IMR-90 (cell line): Measurements from ENCODE around the gene HHATL. TPM values are rescaled to one million over a fixed set of nuclear protein-coding genes. Genes with fewer than 3 reads are reported as not detected.

Source experiments
- ATAC-seq: fragments of 200-7000 bp; cut with Tn5 transposase; 2 replicates; pipeline ENCODE4 v1.9.1; 2020; ENCODE audit warnings: low read depth, mild to moderate bottlenecking, moderate library complexity
- BruUV-seq: library from RNA; stranded (reverse); fragments of 400-500 nt; replicated peaks from 2 replicates; lab custom pipeline; 2021; lab: Mats Ljungman, UMichigan
- CTCF ChIA-PET: fragments of 300-600 bp; formaldehyde crosslinking; extraction: SDS; loops from one replicate; lab custom pipeline; 2021; ENCODE audit warnings: antibody characterized with exemption; lab: Yijun Ruan, JAX
- POLR2A ChIA-PET: fragments of 300-600 bp; sonication (Branson Sonifier 250); formaldehyde crosslinking; loops from one replicate; lab custom pipeline; 2022; ENCODE audit warnings: antibody characterized with exemption; ENCODE audit not compliant: unreplicated experiment; lab: Charles Lee
- DNase-seq: peaks from one replicate; pipeline ENCODE4 v3.0.0; 2013
- H2AFZ ChIP-seq: replicated peaks from 2 replicates; pipeline ENCODE3; 2013; ENCODE audit warnings: low read length, mild to moderate bottlenecking; ENCODE audit not compliant: poor library complexity
- H2AK5ac ChIP-seq: 2 replicates; pipeline ENCODE4 v1.6.1; 2013; ENCODE audit warnings: low read depth, low read length, inconsistent platforms
- H2AK9ac ChIP-seq: replicated peaks from 2 replicates; pipeline ENCODE3; 2013; ENCODE audit warnings: mild to moderate bottlenecking, low read depth, low read length, moderate library complexity; ENCODE audit not compliant: poor library complexity
- H2BK120ac ChIP-seq: 2 replicates; pipeline ENCODE4 v1.6.1; 2013; ENCODE audit warnings: low read depth, low read length, inconsistent platforms
- H2BK15ac ChIP-seq: 3 replicates; pipeline ENCODE4 v1.6.1; 2013; ENCODE audit warnings: low read depth, low read length, inconsistent platforms
- H2BK20ac ChIP-seq: 2 replicates; pipeline ENCODE4 v1.6.1; 2013; ENCODE audit warnings: low read depth, mild to moderate bottlenecking, inconsistent platforms, low read length, moderate library complexity
- H2BK5ac ChIP-seq: 2 replicates; pipeline ENCODE4 v1.6.1; 2013; ENCODE audit warnings: mild to moderate bottlenecking, low read depth, low read length, inconsistent platforms; ENCODE audit not compliant: poor library complexity, severe bottlenecking
- H3K14ac ChIP-seq: replicated peaks from 2 replicates; pipeline ENCODE4 v1.6.1; 2013; ENCODE audit warnings: low read depth, low read length, inconsistent platforms
- H3K18ac ChIP-seq: 2 replicates; pipeline ENCODE4 v1.6.1; 2013; ENCODE audit warnings: low read depth, low read length, control low read depth
- H3K23ac ChIP-seq: 2 replicates; pipeline ENCODE4 v1.6.1; 2013; ENCODE audit warnings: low read depth, low read length, inconsistent platforms
- H3K27ac ChIP-seq: 2 replicates; pipeline ENCODE4 v1.5.1; 2013; ENCODE audit warnings: mild to moderate bottlenecking, control low read depth, low read length; ENCODE audit not compliant: insufficient read depth
- H3K27me3 ChIP-seq: 2 replicates; pipeline ENCODE4 v1.6.1; 2013; ENCODE audit warnings: low read length; ENCODE audit not compliant: control insufficient read depth, insufficient read depth
- H3K36me3 ChIP-seq: 2 replicates; pipeline ENCODE4 v1.6.1; 2013; ENCODE audit warnings: low read length, mixed read lengths; ENCODE audit not compliant: control insufficient read depth, insufficient read depth
- H3K4ac ChIP-seq: 2 replicates; pipeline ENCODE4 v1.6.1; 2013; ENCODE audit warnings: low read depth, low read length, inconsistent platforms
- H3K4me1 ChIP-seq: 2 replicates; pipeline ENCODE4 v1.6.1; 2013; ENCODE audit warnings: low read length, mixed read lengths; ENCODE audit not compliant: control insufficient read depth, insufficient read depth
- H3K4me2 ChIP-seq: 2 replicates; pipeline ENCODE4 v1.6.1; 2013; ENCODE audit warnings: low read depth, mild to moderate bottlenecking, control low read depth, low read length, moderate library complexity
- H3K4me3 ChIP-seq: 2 replicates; pipeline ENCODE4 v1.5.1; 2013; ENCODE audit warnings: low read depth, mild to moderate bottlenecking, control low read depth, low read length, moderate library complexity; ENCODE audit not compliant: insufficient read depth
- H3K56ac ChIP-seq: 2 replicates; pipeline ENCODE4 v1.6.1; 2013; ENCODE audit warnings: low read length, inconsistent platforms; ENCODE audit not compliant: insufficient read depth; ENCODE audit errors: extremely low read depth
- H3K79me1 ChIP-seq, 2 experiments: 2 replicates each; pipeline ENCODE4 v1.6.1; 2013; ENCODE audit warnings: low read length in 2 of 2, inconsistent platforms in 1 of 2, low read depth in 1 of 2
- H3K9ac ChIP-seq: 2 replicates; pipeline ENCODE4 v1.6.1; 2013; ENCODE audit warnings: low read depth, low read length, control low read depth
- H3K9me1 ChIP-seq: 2 replicates; pipeline ENCODE4 v1.6.1; 2013; ENCODE audit warnings: low read length, inconsistent platforms; ENCODE audit not compliant: insufficient read depth
- H3K9me3 ChIP-seq: 2 replicates; pipeline ENCODE4 v1.6.1; 2013; ENCODE audit warnings: low read length; ENCODE audit not compliant: control insufficient read depth, insufficient read depth
- H4K20me1 ChIP-seq: 2 replicates; pipeline ENCODE4 v1.6.1; 2013; ENCODE audit warnings: low read length, inconsistent platforms; ENCODE audit not compliant: insufficient read depth
- H4K5ac ChIP-seq: 2 replicates; pipeline ENCODE4 v1.6.1; 2013; ENCODE audit warnings: mild to moderate bottlenecking, low read depth, low read length, control low read depth
- H4K8ac ChIP-seq, 2 experiments: 2 replicates each; pipeline ENCODE4 v1.6.1; 2013; ENCODE audit warnings: low read depth in 2 of 2, low read length in 2 of 2, control low read depth in 1 of 2, inconsistent platforms in 1 of 2
- H4K91ac ChIP-seq: 2 replicates; pipeline ENCODE4 v1.6.1; 2013; ENCODE audit warnings: low read depth, low read length, inconsistent platforms; ENCODE audit not compliant: insufficient read depth
- BHLHE40 ChIP-seq: fragments of 150-350 bp; IDR thresholded peaks from 2 replicates; pipeline ENCODE4 v1.6.1; 2016; ENCODE audit warnings: mild to moderate bottlenecking, low read depth, low read length
- CEBPB ChIP-seq: IDR thresholded peaks from 2 replicates; pipeline ENCODE4 v1.6.1; 2012; ENCODE audit warnings: low read depth, low read length, improper control_type of control experiment
- CHD1 ChIP-seq: IDR thresholded peaks from 2 replicates; pipeline ENCODE4 v1.6.1; 2012; ENCODE audit warnings: low read depth, low read length, improper control_type of control experiment
- ELK1 ChIP-seq: fragments of 150-350 bp; IDR thresholded peaks from 2 replicates; pipeline ENCODE4 v1.6.1; 2016; ENCODE audit warnings: low read depth, mild to moderate bottlenecking, low read length, moderate library complexity, borderline replicate concordance
- FOS ChIP-seq: fragments of 150-350 bp; IDR thresholded peaks from 2 replicates; pipeline ENCODE4 v1.6.1; 2016; ENCODE audit warnings: low read depth, low read length
- MAFK ChIP-seq: IDR thresholded peaks from 2 replicates; pipeline ENCODE4 v1.6.1; 2012; ENCODE audit warnings: low read depth, low read length, improper control_type of control experiment
- MAZ ChIP-seq: IDR thresholded peaks from 2 replicates; pipeline ENCODE4 v1.6.1; 2012; ENCODE audit warnings: low read depth, mild to moderate bottlenecking, low read length, improper control_type of control experiment, moderate library complexity, borderline replicate concordance
- MXI1 ChIP-seq: IDR thresholded peaks from 2 replicates; pipeline ENCODE4 v1.6.1; 2012; ENCODE audit warnings: low read depth, mild to moderate bottlenecking, low read length, moderate library complexity, borderline replicate concordance
- NFE2L2 ChIP-seq: fragments of 150-350 bp; IDR thresholded peaks from 2 replicates; pipeline ENCODE4 v1.6.1; 2016; ENCODE audit warnings: low read depth, mild to moderate bottlenecking, low read length
- POLR2A ChIP-seq: IDR thresholded peaks from 2 replicates; pipeline ENCODE4 v1.6.1; 2012; ENCODE audit warnings: mild to moderate bottlenecking, low read depth, low read length
- RAD21 ChIP-seq: IDR thresholded peaks from 2 replicates; pipeline ENCODE4 v1.6.1; 2012; ENCODE audit warnings: low read length, improper control_type of control experiment
- RCOR1 ChIP-seq: IDR thresholded peaks from 2 replicates; pipeline ENCODE4 v1.6.1; 2012; ENCODE audit warnings: mild to moderate bottlenecking, low read length, improper control_type of control experiment; ENCODE audit not compliant: insufficient replicate concordance
- RFX5 ChIP-seq: IDR thresholded peaks from 2 replicates; pipeline ENCODE4 v1.8.0; 2012; ENCODE audit warnings: low read depth, mild to moderate bottlenecking, low read length, moderate library complexity
- SMC3 ChIP-seq: fragments of 150-350 bp; IDR thresholded peaks from 2 replicates; pipeline ENCODE4 v1.6.1; 2016; ENCODE audit warnings: low read depth, mild to moderate bottlenecking, antibody characterized with exemption, low read length, moderate library complexity
- WGBS, 2 experiments: methylation state at CpG; one replicate each; pipeline versions ENCODE4 v1.1.5 to v1.1.7; 2013; ENCODE audit warnings: missing lambda C conversion rate in 2 of 2; ENCODE audit not compliant: insufficient read length in 1 of 2; ENCODE audit errors: extremely low coverage in 2 of 2; 5-methylcytosine and 5-hydroxymethylcytosine counted together
- dilution Hi-C: fragments of 300-500 bp; cut with HindIII; formaldehyde crosslinking; loops from one replicate; pipeline ENCODE4 v1.14.3; 2018; ENCODE audit warnings: low sequenced_read_pairs; ENCODE audit not compliant: unreplicated experiment
- in situ Hi-C: fragments of 300-500 bp; cut with MboI; formaldehyde crosslinking; loops from 3 replicates; pipeline ENCODE4 v1.14.3; 2019; ENCODE audit warnings: low sequenced_read_pairs, inconsistent platforms, mixed read lengths
- intact Hi-C: fragments of 100-400 bp; cut with micrococcal nuclease; formaldehyde crosslinking; loops from 2 replicates; pipeline ENCODE4 v1.10.0; 2022
- polyA plus RNA-seq, 3 experiments: library from polyadenylated mRNA; depleted of rRNA; stranded (reverse); fragments of >200 nt; gene quantifications; 2 replicates each; pipeline ENCODE4 v1.2.3, GENCODE V29; 2012; ENCODE audit warnings: low replicate concordance in 1 of 3
- total RNA-seq: library from RNA; depleted of rRNA; stranded (reverse); fragments of >200 nt; gene quantifications from 2 replicates; pipeline ENCODE4 v1.2.3, GENCODE V29; 2012
- TF ChIP-seq, protein P1 (sequence below): fragments of 150-350 bp; IDR thresholded peaks from 2 replicates; pipeline ENCODE4 v1.6.1; 2017; ENCODE audit warnings: mild to moderate bottlenecking, antibody characterized with exemption, low read length, low read depth
- TF ChIP-seq, protein P2 (sequence below): conservative IDR thresholded peaks from 2 replicates; pipeline ENCODE4 v1.5.1; 2012; ENCODE audit warnings: mild to moderate bottlenecking, low read depth, low read length, improper control_type of control experiment

Gene HHATL
- total and polyA plus RNA-seq, 2 of the 4 experiments (the other 2 are of a cell fraction), result not detected

GRCh38 chr3:42714171-42714852 lies 11.7 kb upstream of the HHATL start:
- Histone ChIP-seq H3K4me3 (no peak overlapping the region), H3K56ac (no peak overlapping the region), H3K23ac (no peak overlapping the region), H4K8ac (no peak overlapping the region), H3K9ac (no peak overlapping the region), H2AFZ (no peak overlapping the region), H3K4me2 (no peak overlapping the region), H3K79me1 (no peaks in the 10 kb centered on the region), H2BK20ac (no peak overlapping the region), H3K27me3 (peaks cover 45% of the 10 kb centered on the region), H3K27ac (no peak overlapping the region), H2BK15ac (no peak overlapping the region), H4K91ac (no peak overlapping the region), H3K9me3 (no peaks in the 10 kb centered on the region), H2AK9ac (no peak overlapping the region), H4K5ac (no peak overlapping the region), H3K36me3 (no peaks in the 10 kb centered on the region), H3K9me1 (no peaks in the 10 kb centered on the region), H4K20me1 (no peaks in the 10 kb centered on the region), H2AK5ac (no peak overlapping the region), H3K4me1 (no peaks in the 10 kb centered on the region), H2BK120ac (no peak overlapping the region), H2BK5ac (no peak overlapping the region), H3K4ac (no peak overlapping the region), H3K14ac (no peak overlapping the region), H3K18ac (no peak overlapping the region)
- in situ Hi-C loops (no loop called here), intact Hi-C loops (no loop called here), dilution Hi-C loops (no loop called here)
- 20% methylated on average over 1 of the region's 4 CpGs; no CpG with 5 or more reads in 1 of the 2 experiments for WGBS, 2 experiments
- POLR2A ChIA-PET, result no interaction called here
- TF ChIP-seq CEBPB, result no peak
- no peak for TF ChIP-seq MXI1
- TF ChIP-seq, protein P1, sequence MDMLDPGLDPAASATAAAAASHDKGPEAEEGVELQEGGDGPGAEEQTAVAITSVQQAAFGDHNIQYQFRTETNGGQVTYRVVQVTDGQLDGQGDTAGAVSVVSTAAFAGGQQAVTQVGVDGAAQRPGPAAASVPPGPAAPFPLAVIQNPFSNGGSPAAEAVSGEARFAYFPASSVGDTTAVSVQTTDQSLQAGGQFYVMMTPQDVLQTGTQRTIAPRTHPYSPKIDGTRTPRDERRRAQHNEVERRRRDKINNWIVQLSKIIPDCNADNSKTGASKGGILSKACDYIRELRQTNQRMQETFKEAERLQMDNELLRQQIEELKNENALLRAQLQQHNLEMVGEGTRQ, result no peak
- TF ChIP-seq RAD21, result no peak
- TF ChIP-seq CHD1, result no peak
- no peak for TF ChIP-seq MAZ
- TF ChIP-seq NFE2L2, result no peak
- no peak for TF ChIP-seq POLR2A
- TF ChIP-seq, protein P2, sequence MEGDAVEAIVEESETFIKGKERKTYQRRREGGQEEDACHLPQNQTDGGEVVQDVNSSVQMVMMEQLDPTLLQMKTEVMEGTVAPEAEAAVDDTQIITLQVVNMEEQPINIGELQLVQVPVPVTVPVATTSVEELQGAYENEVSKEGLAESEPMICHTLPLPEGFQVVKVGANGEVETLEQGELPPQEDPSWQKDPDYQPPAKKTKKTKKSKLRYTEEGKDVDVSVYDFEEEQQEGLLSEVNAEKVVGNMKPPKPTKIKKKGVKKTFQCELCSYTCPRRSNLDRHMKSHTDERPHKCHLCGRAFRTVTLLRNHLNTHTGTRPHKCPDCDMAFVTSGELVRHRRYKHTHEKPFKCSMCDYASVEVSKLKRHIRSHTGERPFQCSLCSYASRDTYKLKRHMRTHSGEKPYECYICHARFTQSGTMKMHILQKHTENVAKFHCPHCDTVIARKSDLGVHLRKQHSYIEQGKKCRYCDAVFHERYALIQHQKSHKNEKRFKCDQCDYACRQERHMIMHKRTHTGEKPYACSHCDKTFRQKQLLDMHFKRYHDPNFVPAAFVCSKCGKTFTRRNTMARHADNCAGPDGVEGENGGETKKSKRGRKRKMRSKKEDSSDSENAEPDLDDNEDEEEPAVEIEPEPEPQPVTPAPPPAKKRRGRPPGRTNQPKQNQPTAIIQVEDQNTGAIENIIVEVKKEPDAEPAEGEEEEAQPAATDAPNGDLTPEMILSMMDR, result no peak
- no peak for TF ChIP-seq RCOR1
- no peak for TF ChIP-seq MAFK
- TF ChIP-seq SMC3, result no peak
- no peak for TF ChIP-seq BHLHE40
- no peak for TF ChIP-seq FOS
- TF ChIP-seq RFX5, result no peak
- TF ChIP-seq ELK1, result no peak
- DNase-seq (no peak), ATAC-seq (no peak)
- BruUV-seq, result no TSS peak
- CTCF ChIA-PET, result interaction anchor here (0.6 to 1.3 kb wide), 2 partner anchors 30 to 82 kb away, joined by 4 read pairs; no protein-coding TSS in a partner anchor
